Osteoblast (primary cell): ENCODE data around the gene CLK2. TPM values are rescaled to one million over a fixed set of nuclear protein-coding genes. Genes with fewer than 3 reads are reported as not detected.
A peak's percentile ranks its signal among the peaks of the same experiment; 100 is the strongest.

ENCODE experiments used
- DNase-seq: peaks from one replicate; pipeline ENCODE4 v3.0.0; 2011; ENCODE audit warnings: low spot score, mixed read lengths; ENCODE audit not compliant: insufficient read length; ENCODE audit errors: missing footprints
- H2AFZ ChIP-seq: 2 replicates; pipeline ENCODE4 v1.6.0; 2011; ENCODE audit warnings: mild to moderate bottlenecking, low read length
- H3K27ac ChIP-seq: 2 replicates; pipeline ENCODE4 v1.5.1; 2011; ENCODE audit warnings: mild to moderate bottlenecking, low read depth, low read length, moderate library complexity
- H3K27me3 ChIP-seq: 2 replicates; pipeline ENCODE4 v1.6.0; 2012; ENCODE audit warnings: mild to moderate bottlenecking, control low read depth, inconsistent platforms, low read length, moderate library complexity; ENCODE audit not compliant: insufficient read depth
- H3K36me3 ChIP-seq: 2 replicates; pipeline ENCODE4 v1.5.1; 2011; ENCODE audit warnings: mild to moderate bottlenecking, low read length, control low read depth, moderate library complexity; ENCODE audit not compliant: insufficient read depth
- H3K4me1 ChIP-seq: 2 replicates; pipeline ENCODE4 v1.5.1; 2011; ENCODE audit warnings: mild to moderate bottlenecking, low read length, control low read depth, moderate library complexity; ENCODE audit not compliant: insufficient read depth
- H3K4me2 ChIP-seq: 2 replicates; pipeline ENCODE4 v1.6.0; 2011; ENCODE audit warnings: mild to moderate bottlenecking, low read length; ENCODE audit not compliant: insufficient read depth
- H3K4me3 ChIP-seq: fragments of 200-600 bp; sonication (generic); 3 replicates; pipeline ENCODE4 v1.5.1; 2012; ENCODE audit warnings: mild to moderate bottlenecking, low read length, inconsistent platforms; ENCODE audit not compliant: insufficient read depth
- H3K79me2 ChIP-seq: 2 replicates; pipeline ENCODE4 v1.6.0; 2012; ENCODE audit warnings: mild to moderate bottlenecking, low read length, control low read depth, inconsistent platforms; ENCODE audit not compliant: insufficient read depth
- H3K9me3 ChIP-seq: 2 replicates; pipeline ENCODE4 v1.5.1; 2011; ENCODE audit warnings: low read depth, low read length, control low read depth
- H4K20me1 ChIP-seq: 2 replicates; pipeline ENCODE4 v1.6.0; 2012; ENCODE audit warnings: mild to moderate bottlenecking, low read length, control low read depth; ENCODE audit not compliant: insufficient read depth
- CTCF ChIP-seq: IDR thresholded peaks from 2 replicates; pipeline ENCODE4 v1.5.1; 2011; ENCODE audit warnings: mild to moderate bottlenecking, low read depth, low read length, moderate library complexity; ENCODE audit errors: extremely low read depth
- total RNA-seq: library from RNA; depleted of rRNA; stranded (reverse); fragments of >200 nt; gene quantifications from 2 replicates; pipeline ENCODE4 v1.2.3, GENCODE V29; 2012

CLK2 gene
- total RNA-seq, 1 donor, result 17.4 TPM

- Histone ChIP-seq H3K36me3 (peaks cover 11% of the 10 kb centered on the region), H3K9me3 (no peaks in the 10 kb centered on the region), H2AFZ (peak overlapping the region; percentile 97), H3K4me2 (peak overlapping the region; percentile 93), H4K20me1 (no peaks in the 10 kb centered on the region), H3K27ac (peak overlapping the region; percentile 75), H3K27me3 (no peaks in the 10 kb centered on the region), H3K4me1 (peaks cover 23% of the 10 kb centered on the region), H3K79me2 (peaks cover 26% of the 10 kb centered on the region), H3K4me3 (peak overlapping the region; percentile 75)
- TF ChIP-seq CTCF, result no peak
- DNase-seq, result no peak
Observed at GRCh38 chr1:155245163-155245524, 28.2 kb downstream of the CLK2 start.

DNA sequence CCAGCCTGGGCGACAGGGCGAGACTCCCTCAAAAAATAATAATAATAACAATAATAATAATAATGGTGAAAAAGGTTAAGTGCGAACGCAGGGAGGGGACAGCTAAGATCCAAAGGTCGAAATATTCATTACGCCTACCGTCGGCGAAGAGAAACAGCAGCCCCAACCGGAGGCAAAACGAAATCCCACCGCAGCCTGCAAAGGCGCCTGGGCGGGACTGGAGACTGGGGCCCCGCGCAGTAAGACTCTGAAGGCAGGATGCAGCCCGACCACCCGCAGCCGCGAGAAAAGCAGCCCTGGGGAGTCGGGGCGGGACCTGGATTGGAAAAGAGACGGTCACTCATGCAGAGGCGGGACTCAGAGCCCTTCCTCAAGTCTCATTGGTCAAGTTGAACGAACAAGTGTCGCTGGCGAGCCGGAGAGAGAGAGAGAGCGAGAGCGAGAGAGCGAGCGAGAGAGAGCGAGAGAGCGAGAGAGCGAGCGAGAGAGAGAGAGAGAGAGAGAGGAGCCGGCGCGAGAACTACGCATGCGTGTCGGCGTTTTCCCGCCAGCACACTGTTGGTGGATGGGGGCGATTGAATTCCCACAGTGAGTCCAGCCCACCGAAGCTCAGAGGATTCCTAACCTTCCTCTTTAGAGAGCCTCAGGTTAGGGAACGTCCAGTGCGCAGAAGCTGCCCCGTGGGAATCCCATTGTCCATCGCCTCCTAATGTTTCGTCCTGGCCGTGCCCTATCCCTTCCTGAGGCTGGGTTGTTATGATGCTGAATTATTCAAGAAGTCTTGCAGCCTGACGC, 28.7 kb downstream of the CLK2 start:
- H3K79me2 ChIP-seq, result peaks cover 32% of the 10 kb centered on the region
- H3K4me1 ChIP-seq, result peaks cover 23% of the 10 kb centered on the region
- no peaks in the 10 kb centered on the region for H3K9me3 ChIP-seq
- peak overlapping the region; percentile 93 for H3K4me2 ChIP-seq
- peak overlapping the region; percentile 75 for H3K27ac ChIP-seq
- H3K27me3 ChIP-seq, result no peaks in the 10 kb centered on the region
- peak; percentile 99 for DNase-seq
- H3K4me3 ChIP-seq, result peak overlapping the region; percentile 75
- peaks cover 11% of the 10 kb centered on the region for H3K36me3 ChIP-seq
- H4K20me1 ChIP-seq, result no peaks in the 10 kb centered on the region
- TF ChIP-seq CTCF, result no peak
- peak overlapping the region; percentile 97 for H2AFZ ChIP-seq

DNA sequence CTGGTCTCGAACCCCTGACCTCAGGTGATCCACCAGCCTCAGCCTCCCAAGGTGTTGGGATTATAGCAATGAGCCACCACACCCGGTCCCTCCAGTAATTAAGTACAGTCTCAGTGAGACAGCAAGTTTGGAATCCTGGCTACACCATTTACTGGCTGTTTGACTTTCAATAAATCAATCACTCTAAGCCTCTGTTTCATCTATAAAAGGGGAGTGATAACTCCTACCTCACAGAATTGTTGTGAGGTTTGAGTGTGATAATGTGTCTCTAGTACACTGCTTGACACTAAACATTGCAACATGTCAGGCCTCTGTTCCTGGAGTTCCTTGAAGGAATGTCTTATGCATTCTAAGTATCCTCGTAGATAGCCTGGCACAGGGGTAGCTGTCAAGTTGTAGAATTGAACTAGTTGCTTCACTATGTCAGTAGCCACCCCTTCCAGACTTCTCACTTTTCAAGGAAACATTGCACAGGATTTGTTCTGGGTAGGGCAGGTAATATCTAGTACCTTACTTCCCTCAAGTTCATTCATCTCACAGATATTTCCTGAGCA, 30.4 kb downstream of the CLK2 start:
- no peaks in the 10 kb centered on the region for H3K9me3 ChIP-seq
- no peak overlapping the region for H2AFZ ChIP-seq
- H3K36me3 ChIP-seq, result peaks cover 13% of the 10 kb centered on the region
- peak overlapping the region; percentile 75 for H3K4me3 ChIP-seq
- H3K27me3 ChIP-seq, result no peaks in the 10 kb centered on the region
- H3K27ac ChIP-seq, result peak overlapping the region; percentile 75
- H3K4me1 ChIP-seq, result peaks cover 23% of the 10 kb centered on the region
- peak overlapping the region; percentile 93 for H3K4me2 ChIP-seq
- no peak for DNase-seq
- no peak for TF ChIP-seq CTCF
- peaks cover 33% of the 10 kb centered on the region for H3K79me2 ChIP-seq
- no peaks in the 10 kb centered on the region for H4K20me1 ChIP-seq

DNA sequence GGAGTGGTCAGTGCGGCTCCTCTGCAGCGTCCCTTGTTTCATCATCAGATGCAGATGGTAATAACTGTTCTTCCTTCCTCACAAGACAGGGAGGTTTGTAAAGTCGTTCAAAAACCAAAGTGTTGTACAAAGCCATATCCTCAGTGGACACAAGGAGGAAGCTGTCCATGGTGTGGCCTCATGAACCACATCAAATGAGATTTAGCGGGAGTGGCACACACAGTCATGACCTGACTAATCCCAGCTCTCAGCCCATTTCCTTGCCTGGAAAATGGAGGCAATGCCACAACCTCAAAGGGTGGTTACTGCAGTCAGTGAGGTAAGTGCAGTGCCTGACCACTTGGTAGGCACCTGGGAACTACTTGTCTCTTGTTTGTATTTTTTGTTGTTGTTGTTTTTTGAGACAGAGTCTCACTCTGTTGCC, 31.5 kb downstream of the CLK2 start:
- no peaks in the 10 kb centered on the region for H3K27me3 ChIP-seq
- no peak overlapping the region for H3K4me3 ChIP-seq
- DNase-seq, result no peak
- H4K20me1 ChIP-seq, result no peaks in the 10 kb centered on the region
- H3K27ac ChIP-seq, result peak overlapping the region; percentile 11
- H3K9me3 ChIP-seq, result no peaks in the 10 kb centered on the region
- H3K79me2 ChIP-seq, result peaks cover 33% of the 10 kb centered on the region
- peaks cover 8% of the 10 kb centered on the region for H3K36me3 ChIP-seq
- TF ChIP-seq CTCF, result no peak
- peak overlapping the region; percentile 58 for H2AFZ ChIP-seq
- H3K4me2 ChIP-seq, result peak overlapping the region; percentile 74
- H3K4me1 ChIP-seq, result peaks cover 23% of the 10 kb centered on the region
